Neural cell (in vitro differentiated cells): ENCODE results near the gene ANP32A. TPM values are rescaled to one million over a fixed set of nuclear protein-coding genes. Genes with fewer than 3 reads are reported as not detected.

Source experiments
- H2AFZ ChIP-seq: fragments of 200-600, 300-800 bp; sonication (generic), shearing (Covaris generic); 2 replicates; pipeline ENCODE4 v1.6.0; 2014; ENCODE audit warnings: low read depth, mild to moderate bottlenecking, antibody characterized with exemption, low read length, moderate library complexity
- H3F3A ChIP-seq: fragments of 200-600 bp; shearing (Covaris generic); 2 replicates; pipeline ENCODE4 v1.6.1; 2016; ENCODE audit warnings: mild to moderate bottlenecking, moderate library complexity, mixed read lengths, antibody characterized with exemption, low read length; ENCODE audit not compliant: insufficient read depth, poor library complexity, severe bottlenecking
- H3K27ac ChIP-seq: fragments of 200-600, 300-800 bp; sonication (generic), shearing (Covaris generic); 2 replicates; pipeline ENCODE4 v1.5.1; 2014; ENCODE audit warnings: mild to moderate bottlenecking, low read length, moderate library complexity
- H3K27me3 ChIP-seq: fragments of 300-800, 200-600 bp; sonication (generic), shearing (Covaris generic); 2 replicates; pipeline ENCODE4 v1.6.0; 2014; ENCODE audit warnings: mild to moderate bottlenecking, low read depth, low read length, moderate library complexity; ENCODE audit not compliant: insufficient read depth
- H3K36me3 ChIP-seq: fragments of 300-800, 200-600 bp; sonication (generic), shearing (Covaris generic); 2 replicates; pipeline ENCODE4 v1.5.1; 2014; ENCODE audit warnings: mild to moderate bottlenecking, antibody characterized with exemption, low read length, moderate library complexity; ENCODE audit not compliant: insufficient read depth
- H3K4me2 ChIP-seq: fragments of 300-800, 200-600 bp; sonication (generic), shearing (Covaris generic); 2 replicates; pipeline ENCODE4 v1.6.0; 2014; ENCODE audit warnings: mild to moderate bottlenecking, low read length
- H3K4me3 ChIP-seq: fragments of 300-800, 200-600 bp; sonication (generic), shearing (Covaris generic); 2 replicates; pipeline ENCODE4 v1.5.1; 2014; ENCODE audit warnings: mild to moderate bottlenecking, low read length, moderate library complexity
- H3K79me2 ChIP-seq: fragments of 200-600 bp; shearing (Covaris generic); replicated peaks from 2 replicates; pipeline ENCODE4 v1.6.0; 2014; ENCODE audit warnings: mild to moderate bottlenecking, low read length, moderate library complexity; ENCODE audit not compliant: insufficient read depth
- H3K9ac ChIP-seq: fragments of 300-800, 200-600 bp; sonication (generic), shearing (Covaris generic); 2 replicates; pipeline ENCODE4 v1.6.1; 2016; ENCODE audit warnings: mild to moderate bottlenecking, low read length, mixed read lengths
- H3K9me2 ChIP-seq: fragments of 200-600 bp; shearing (Covaris generic); 2 replicates; pipeline ENCODE4 v1.6.1; 2016; ENCODE audit warnings: mild to moderate bottlenecking, low read length, mixed read lengths; ENCODE audit not compliant: insufficient read depth
- H3K9me3 ChIP-seq: fragments of 200-600, 300-800 bp; sonication (generic), shearing (Covaris generic); 2 replicates; pipeline ENCODE4 v1.6.1; 2016; ENCODE audit warnings: mild to moderate bottlenecking, mixed run types, low read length, moderate library complexity, mixed read lengths
- H4K20me1 ChIP-seq: fragments of 200-600 bp; shearing (Covaris generic); 2 replicates; pipeline ENCODE4 v1.6.1; 2016; ENCODE audit warnings: mild to moderate bottlenecking, mixed run types; ENCODE audit not compliant: insufficient read depth
- EP300 ChIP-seq: fragments of 450-650 bp; conservative IDR thresholded peaks from 2 replicates; pipeline ENCODE4 v1.6.1; 2014; ENCODE audit warnings: antibody characterized with exemption, mild to moderate bottlenecking, moderate library complexity; ENCODE audit not compliant: poor library complexity, severe bottlenecking
- EZH2 ChIP-seq: fragments of 200-600, 300-800 bp; shearing (Covaris generic), sonication (generic); IDR thresholded peaks from 2 replicates; pipeline ENCODE4 v1.6.1; 2014; ENCODE audit warnings: antibody characterized with exemption, low read length, borderline replicate concordance, mild to moderate bottlenecking; ENCODE audit not compliant: insufficient read depth, poor library complexity, severe bottlenecking
- MXI1 ChIP-seq: fragments of 450-650 bp; conservative IDR thresholded peaks from 2 replicates; pipeline ENCODE4 v1.6.1; 2014; ENCODE audit warnings: antibody characterized with exemption, mild to moderate bottlenecking; ENCODE audit not compliant: poor library complexity, severe bottlenecking
- POLR2AphosphoS5 ChIP-seq: IDR thresholded peaks from 2 replicates; pipeline ENCODE4 v1.6.1; 2012
- RAD21 ChIP-seq: fragments of 450-650 bp; conservative IDR thresholded peaks from 2 replicates; pipeline ENCODE4 v1.6.1; 2014; ENCODE audit warnings: antibody characterized with exemption, mild to moderate bottlenecking, moderate library complexity
- SMC3 ChIP-seq: fragments of 450-650 bp; conservative IDR thresholded peaks from 2 replicates; pipeline ENCODE4 v1.6.1; 2014; ENCODE audit warnings: antibody characterized with exemption, mild to moderate bottlenecking, moderate library complexity; ENCODE audit not compliant: poor library complexity
- TAF1 ChIP-seq: IDR thresholded peaks from 2 replicates; pipeline ENCODE4 v1.6.1; 2012; ENCODE audit warnings: low read depth
- polyA plus RNA-seq: library from polyadenylated mRNA; depleted of rRNA; stranded (reverse); fragments of >200 nt; gene quantifications from 2 replicates; pipeline ENCODE4 v1.2.3, GENCODE V29; 2014
- TF ChIP-seq, protein P1 (sequence below): IDR thresholded peaks from 2 replicates; pipeline ENCODE4 v1.6.1; 2012; ENCODE audit warnings: borderline replicate concordance
- TF ChIP-seq, protein P2 (sequence below): fragments of 450-650 bp; IDR thresholded peaks from 2 replicates; pipeline ENCODE4 v1.5.1; 2014; ENCODE audit warnings: antibody characterized with exemption, mild to moderate bottlenecking, moderate library complexity; ENCODE audit not compliant: poor library complexity, severe bottlenecking

Gene ANP32A
- polyA plus RNA-seq, 1 donor from 2014 or later: 190 TPM

DNA sequence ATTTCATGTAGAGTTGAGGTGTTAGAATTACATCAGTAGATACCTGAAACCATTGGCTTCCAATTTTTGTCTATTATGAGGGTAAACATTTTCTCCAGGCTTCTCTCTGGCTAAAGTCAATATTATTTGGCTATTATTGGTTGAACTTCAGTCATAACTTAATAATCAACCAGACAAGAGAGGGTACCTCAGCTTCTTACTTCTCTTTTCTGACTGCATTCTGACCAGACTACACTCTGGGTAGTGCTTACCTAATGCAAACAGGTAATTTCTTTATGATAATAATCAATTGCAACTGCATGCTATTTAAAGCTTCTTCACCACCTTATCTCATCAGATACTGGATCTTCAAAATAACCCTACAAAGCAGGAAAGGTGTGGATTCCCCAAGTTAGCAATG is 85.1 kb downstream of the ANP32A start:
- Histone ChIP-seq H2AFZ (no peak overlapping the region), H3K9ac (no peak overlapping the region), H3K27ac (no peak overlapping the region), H3F3A (no peaks in the 10 kb centered on the region), H3K9me3 (no peaks in the 10 kb centered on the region), H3K36me3 (no peaks in the 10 kb centered on the region), H3K4me3 (no peak overlapping the region), H3K79me2 (no peaks in the 10 kb centered on the region), H4K20me1 (no peaks in the 10 kb centered on the region), H3K9me2 (no peaks in the 10 kb centered on the region), H3K4me2 (no peak overlapping the region), H3K27me3 (no peaks in the 10 kb centered on the region)
- TF ChIP-seq POLR2AphosphoS5: no peak
- no peak for TF ChIP-seq EZH2
- no peak for TF ChIP-seq MXI1
- TF ChIP-seq, protein P1, sequence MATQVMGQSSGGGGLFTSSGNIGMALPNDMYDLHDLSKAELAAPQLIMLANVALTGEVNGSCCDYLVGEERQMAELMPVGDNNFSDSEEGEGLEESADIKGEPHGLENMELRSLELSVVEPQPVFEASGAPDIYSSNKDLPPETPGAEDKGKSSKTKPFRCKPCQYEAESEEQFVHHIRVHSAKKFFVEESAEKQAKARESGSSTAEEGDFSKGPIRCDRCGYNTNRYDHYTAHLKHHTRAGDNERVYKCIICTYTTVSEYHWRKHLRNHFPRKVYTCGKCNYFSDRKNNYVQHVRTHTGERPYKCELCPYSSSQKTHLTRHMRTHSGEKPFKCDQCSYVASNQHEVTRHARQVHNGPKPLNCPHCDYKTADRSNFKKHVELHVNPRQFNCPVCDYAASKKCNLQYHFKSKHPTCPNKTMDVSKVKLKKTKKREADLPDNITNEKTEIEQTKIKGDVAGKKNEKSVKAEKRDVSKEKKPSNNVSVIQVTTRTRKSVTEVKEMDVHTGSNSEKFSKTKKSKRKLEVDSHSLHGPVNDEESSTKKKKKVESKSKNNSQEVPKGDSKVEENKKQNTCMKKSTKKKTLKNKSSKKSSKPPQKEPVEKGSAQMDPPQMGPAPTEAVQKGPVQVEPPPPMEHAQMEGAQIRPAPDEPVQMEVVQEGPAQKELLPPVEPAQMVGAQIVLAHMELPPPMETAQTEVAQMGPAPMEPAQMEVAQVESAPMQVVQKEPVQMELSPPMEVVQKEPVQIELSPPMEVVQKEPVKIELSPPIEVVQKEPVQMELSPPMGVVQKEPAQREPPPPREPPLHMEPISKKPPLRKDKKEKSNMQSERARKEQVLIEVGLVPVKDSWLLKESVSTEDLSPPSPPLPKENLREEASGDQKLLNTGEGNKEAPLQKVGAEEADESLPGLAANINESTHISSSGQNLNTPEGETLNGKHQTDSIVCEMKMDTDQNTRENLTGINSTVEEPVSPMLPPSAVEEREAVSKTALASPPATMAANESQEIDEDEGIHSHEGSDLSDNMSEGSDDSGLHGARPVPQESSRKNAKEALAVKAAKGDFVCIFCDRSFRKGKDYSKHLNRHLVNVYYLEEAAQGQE: no peak
- TF ChIP-seq RAD21: no peak
- no peak for TF ChIP-seq TAF1
- TF ChIP-seq, protein P2, sequence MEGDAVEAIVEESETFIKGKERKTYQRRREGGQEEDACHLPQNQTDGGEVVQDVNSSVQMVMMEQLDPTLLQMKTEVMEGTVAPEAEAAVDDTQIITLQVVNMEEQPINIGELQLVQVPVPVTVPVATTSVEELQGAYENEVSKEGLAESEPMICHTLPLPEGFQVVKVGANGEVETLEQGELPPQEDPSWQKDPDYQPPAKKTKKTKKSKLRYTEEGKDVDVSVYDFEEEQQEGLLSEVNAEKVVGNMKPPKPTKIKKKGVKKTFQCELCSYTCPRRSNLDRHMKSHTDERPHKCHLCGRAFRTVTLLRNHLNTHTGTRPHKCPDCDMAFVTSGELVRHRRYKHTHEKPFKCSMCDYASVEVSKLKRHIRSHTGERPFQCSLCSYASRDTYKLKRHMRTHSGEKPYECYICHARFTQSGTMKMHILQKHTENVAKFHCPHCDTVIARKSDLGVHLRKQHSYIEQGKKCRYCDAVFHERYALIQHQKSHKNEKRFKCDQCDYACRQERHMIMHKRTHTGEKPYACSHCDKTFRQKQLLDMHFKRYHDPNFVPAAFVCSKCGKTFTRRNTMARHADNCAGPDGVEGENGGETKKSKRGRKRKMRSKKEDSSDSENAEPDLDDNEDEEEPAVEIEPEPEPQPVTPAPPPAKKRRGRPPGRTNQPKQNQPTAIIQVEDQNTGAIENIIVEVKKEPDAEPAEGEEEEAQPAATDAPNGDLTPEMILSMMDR: no peak
- no peak for TF ChIP-seq EP300
- no peak for TF ChIP-seq SMC3

DNA sequence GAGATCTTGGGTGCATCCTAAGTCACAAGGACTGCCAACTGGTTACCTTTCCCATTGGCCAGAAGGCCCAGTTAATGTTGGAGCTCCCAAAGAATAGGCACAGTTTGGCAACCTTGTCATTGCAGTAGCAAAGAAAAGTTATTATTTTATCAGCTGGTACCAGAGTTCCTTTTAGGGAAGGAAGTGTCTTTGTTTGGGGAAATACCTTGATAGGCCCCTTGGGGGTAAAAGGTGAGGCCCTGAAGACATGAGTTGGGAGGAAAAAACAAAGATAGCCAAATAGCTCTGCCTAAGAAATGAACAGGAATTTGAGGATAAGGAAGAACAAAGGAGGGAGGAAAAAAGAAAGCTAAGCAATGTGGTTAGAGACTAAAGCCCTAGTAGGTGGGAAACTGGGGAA is 85.8 kb downstream of the ANP32A start:
- TF ChIP-seq, protein P1: no peak
- TF ChIP-seq, protein P2: no peak
- TF ChIP-seq SMC3: no peak
- TF ChIP-seq TAF1: no peak
- no peak for TF ChIP-seq EP300
- TF ChIP-seq MXI1: no peak
- TF ChIP-seq POLR2AphosphoS5: no peak
- TF ChIP-seq EZH2: no peak
- no peak for TF ChIP-seq RAD21
- H3K4me2 ChIP-seq: no peak overlapping the region

More for the DNA sequence above, 85.8 kb downstream of the ANP32A start:
- no peaks in the 10 kb centered on the region for H4K20me1 ChIP-seq
- no peak overlapping the region for H2AFZ ChIP-seq
- no peaks in the 10 kb centered on the region for H3K27me3 ChIP-seq
- H3K9me2 ChIP-seq: no peaks in the 10 kb centered on the region
- no peaks in the 10 kb centered on the region for H3K79me2 ChIP-seq
- H3K9me3 ChIP-seq: no peaks in the 10 kb centered on the region
- H3K36me3 ChIP-seq: no peaks in the 10 kb centered on the region
- no peaks in the 10 kb centered on the region for H3F3A ChIP-seq
- H3K4me3 ChIP-seq: no peak overlapping the region
- H3K9ac ChIP-seq: no peak overlapping the region
- no peak overlapping the region for H3K27ac ChIP-seq
